Measurements from ENCODE around the gene FBRS. TPM values are rescaled to one million over a fixed set of nuclear protein-coding genes. Genes with fewer than 3 reads are reported as not detected.

Gene FBRS
- total RNA-seq, 5 donors from 2014 or later (not counting 1 experiment from before 2014, with no cell fraction given), result 159 to 186 (median 167) TPM

DNA sequence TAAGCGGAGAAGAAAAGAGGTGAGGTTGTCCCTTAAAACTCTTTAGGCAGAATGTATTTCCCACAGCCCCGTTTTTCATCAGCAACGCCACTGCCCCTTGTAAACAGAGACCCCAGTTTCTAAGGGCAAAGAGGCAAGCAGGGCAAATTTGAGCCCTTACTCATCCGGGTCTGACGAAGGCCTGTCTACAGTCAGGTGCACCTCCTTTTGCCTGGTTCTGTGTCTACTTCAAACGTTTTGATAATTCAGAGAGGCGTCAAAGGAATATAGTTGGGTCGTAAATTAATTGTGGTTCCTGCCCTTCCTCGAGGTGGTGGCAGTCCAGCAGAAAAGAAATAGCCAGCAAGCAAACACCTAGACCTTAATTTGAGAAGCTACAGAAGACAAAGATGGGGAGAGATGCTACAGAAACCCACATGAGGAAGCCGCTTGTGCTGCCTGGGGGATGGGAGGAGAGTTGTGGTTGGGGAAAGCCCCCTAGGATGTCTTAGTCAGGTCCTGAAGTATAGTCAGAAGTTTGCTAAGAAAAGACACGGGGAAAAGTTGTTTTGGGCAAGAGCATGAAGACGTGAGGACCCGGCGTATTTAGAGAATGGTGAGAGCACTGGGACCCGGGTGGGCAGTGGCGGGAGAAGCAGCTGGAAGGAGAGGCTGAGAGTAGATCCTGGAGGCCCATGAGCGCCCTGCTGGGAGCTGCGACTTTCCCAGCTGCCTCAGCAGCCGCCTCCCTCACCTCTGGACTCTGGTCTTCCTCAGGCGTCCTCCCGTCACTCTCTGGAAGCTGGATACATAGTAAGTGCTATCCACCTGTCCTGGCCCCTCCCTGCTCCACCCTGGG, 2.4 kb downstream of the FBRS start:
- Mint-ChIP-seq H3K4me1 (peaks cover 50 to 57% (median 56%) of the 10 kb centered on the region in 3 donors), H3K36me3 (peaks cover 47% of the 10 kb centered on the region), H3K9me3 (no peaks in the 10 kb centered on the region), H3K27me3 (no peaks in the 10 kb centered on the region), H3K27ac (peak overlapping the region; percentile 88 to 96), H3K4me3 (peak overlapping the region; percentile 78 to 94 (median 91))
- ChIA-PET CTCF (interaction anchor here in 1 of 2 donors (1.0 kb wide), 3 partner anchors 10 to 36 kb away, joined by 4 read pairs; partner anchors contain the start of gene PRR14), POLR2A (interaction anchor here (0.6 to 1.2 kb wide), 3 partner anchors 22 to 36 kb away, joined by 3 to 5 read pairs (median 4); no protein-coding TSS in a partner anchor)
- Histone ChIP-seq H3K36me3 (ENCODE audit: control insufficient read depth in 2 of 2, extremely low read depth in 1 of 2, insufficient read depth in 1 of 2, low read length in 1 of 2) (peaks cover 17 to 60% of the 10 kb centered on the region in 2 donors), H3K27me3 (replicated peaks in 1 of 2; ENCODE audit: control insufficient read depth in 2 of 2, extremely low read depth in 1 of 2, insufficient read depth in 2 of 2, low read length in 1 of 2) (no peaks in the 10 kb centered on the region), H3K27ac (ENCODE audit: low read length) (peak overlapping the region; percentile 88), H3K4me1 (ENCODE audit: control insufficient read depth in 1 of 2, extremely low read depth in 1 of 2, insufficient read depth in 2 of 2, low read length in 2 of 2) (peaks cover 22 to 70% of the 10 kb centered on the region in 2 experiments), H3K4me3 (ENCODE audit: control insufficient read depth in 1 of 2, extremely low read depth in 1 of 2, low read length in 1 of 2) (peak overlapping the region; percentile 88 to 90), H3K9me3 (no peaks in the 10 kb centered on the region)
- DNase-seq, result peak; percentile 35 to 91 (median 79)
- ATAC-seq (replicated peaks in 1 of 4), result peak in 1 of 4 experiments; percentile 10
- WGBS (ENCODE audit: insufficient coverage), result 14% methylated on average over 14 of the region's 21 CpGs

- Histone ChIP-seq H3K4me3 (ENCODE audit: control insufficient read depth in 1 of 2, extremely low read depth in 1 of 2, low read length in 1 of 2) (no peak overlapping the region), H3K4me1 (ENCODE audit: control insufficient read depth in 1 of 2, extremely low read depth in 1 of 2, insufficient read depth in 2 of 2, low read length in 2 of 2) (peaks cover 16 to 54% of the 10 kb centered on the region in 2 experiments), H3K27me3 (replicated peaks in 1 of 2; ENCODE audit: control insufficient read depth in 2 of 2, extremely low read depth in 1 of 2, insufficient read depth in 2 of 2, low read length in 1 of 2) (no peaks in the 10 kb centered on the region), H3K9me3 (no peaks in the 10 kb centered on the region), H3K36me3 (ENCODE audit: control insufficient read depth in 2 of 2, extremely low read depth in 1 of 2, insufficient read depth in 1 of 2, low read length in 1 of 2) (peaks cover 29 to 66% of the 10 kb centered on the region in 2 donors), H3K27ac (ENCODE audit: low read length) (no peak overlapping the region)
- no peaks in the 10 kb centered on the region for H3K27me3 Mint-ChIP-seq
- POLR2A ChIA-PET, result no interaction called here
- H3K36me3 Mint-ChIP-seq, result peaks cover 54% of the 10 kb centered on the region
- ATAC-seq (replicated peaks in 1 of 4), result no peak
- peak overlapping the region in 1 of 3 donors; percentile 78 for H3K4me3 Mint-ChIP-seq
- peak overlapping the region in 1 of 2 donors; percentile 96 for H3K27ac Mint-ChIP-seq
- WGBS (ENCODE audit: insufficient coverage), result 96% methylated on average over 11 of the region's 17 CpGs
- H3K4me1 Mint-ChIP-seq, result peaks cover 39 to 44% (median 42%) of the 10 kb centered on the region in 3 donors
- CTCF ChIA-PET, result no interaction called here
- H3K9me3 Mint-ChIP-seq, result no peaks in the 10 kb centered on the region
- DNase-seq, result no peak
These were observed 4.2 kb downstream of the FBRS start for GRCh38 chr16:30662449-30662848.

- ATAC-seq (replicated peaks in 1 of 4) (no peak), DNase-seq (no peak)
- Mint-ChIP-seq H3K4me3 (peak overlapping the region; percentile 13 to 78 (median 31)), H3K4me1 (peaks cover 36 to 44% (median 43%) of the 10 kb centered on the region in 3 donors), H3K36me3 (peaks cover 60% of the 10 kb centered on the region), H3K9me3 (no peaks in the 10 kb centered on the region), H3K27ac (peak overlapping the region in 1 of 2 donors; percentile 96), H3K27me3 (no peaks in the 10 kb centered on the region)
- H3K4me3 ChIP-seq (ENCODE audit: control insufficient read depth in 1 of 2, extremely low read depth in 1 of 2, low read length in 1 of 2), result no peak overlapping the region
- H3K36me3 ChIP-seq (ENCODE audit: control insufficient read depth in 2 of 2, extremely low read depth in 1 of 2, insufficient read depth in 1 of 2, low read length in 1 of 2), result peaks cover 30 to 72% of the 10 kb centered on the region in 2 donors
- POLR2A ChIA-PET, result no interaction called here
- H3K9me3 ChIP-seq, result no peaks in the 10 kb centered on the region
- no peaks in the 10 kb centered on the region for H3K27me3 ChIP-seq (replicated peaks in 1 of 2; ENCODE audit: control insufficient read depth in 2 of 2, extremely low read depth in 1 of 2, insufficient read depth in 2 of 2, low read length in 1 of 2)
- CTCF ChIA-PET, result interaction anchor here in 1 of 2 donors (1.0 kb wide), 1 partner anchor 30 kb away, joined by 3 read pairs; no protein-coding TSS in a partner anchor
- WGBS (ENCODE audit: insufficient coverage), result 88% methylated on average over 5 of the region's 8 CpGs
- no peak overlapping the region for H3K27ac ChIP-seq (ENCODE audit: low read length)
- H3K4me1 ChIP-seq (ENCODE audit: control insufficient read depth in 1 of 2, extremely low read depth in 1 of 2, insufficient read depth in 2 of 2, low read length in 2 of 2), result peaks cover 15 to 52% of the 10 kb centered on the region in 2 experiments
These were observed 4.8 kb downstream of the FBRS start for GRCh38 chr16:30663038-30663437.

GRCh38 chr16:30663820-30664219, 5.6 kb downstream of the FBRS start:
- ChIA-PET POLR2A (no interaction called here), CTCF (interaction anchor here in 1 of 2 donors (1.0 kb wide), 1 partner anchor 30 kb away, joined by 3 read pairs; no protein-coding TSS in a partner anchor)
- Mint-ChIP-seq H3K36me3 (peaks cover 63% of the 10 kb centered on the region), H3K27me3 (no peaks in the 10 kb centered on the region), H3K9me3 (no peaks in the 10 kb centered on the region), H3K4me1 (peaks cover 36 to 44% (median 43%) of the 10 kb centered on the region in 3 donors), H3K4me3 (peak overlapping the region in 1 of 3 donors; percentile 78), H3K27ac (peak overlapping the region in 1 of 2 donors; percentile 72)
- no peak overlapping the region for H3K27ac ChIP-seq (ENCODE audit: low read length)
- DNase-seq (no peak), ATAC-seq (replicated peaks in 1 of 4) (no peak)
- peaks cover 15 to 52% of the 10 kb centered on the region in 2 experiments for H3K4me1 ChIP-seq (ENCODE audit: control insufficient read depth in 1 of 2, extremely low read depth in 1 of 2, insufficient read depth in 2 of 2, low read length in 2 of 2)
- no peak overlapping the region for H3K4me3 ChIP-seq (ENCODE audit: control insufficient read depth in 1 of 2, extremely low read depth in 1 of 2, low read length in 1 of 2)
- 51% methylated on average over 2 of the region's 9 CpGs for WGBS (ENCODE audit: insufficient coverage)
- no peaks in the 10 kb centered on the region for H3K27me3 ChIP-seq (replicated peaks in 1 of 2; ENCODE audit: control insufficient read depth in 2 of 2, extremely low read depth in 1 of 2, insufficient read depth in 2 of 2, low read length in 1 of 2)
- H3K36me3 ChIP-seq (ENCODE audit: control insufficient read depth in 2 of 2, extremely low read depth in 1 of 2, insufficient read depth in 1 of 2, low read length in 1 of 2), result peaks cover 30 to 79% of the 10 kb centered on the region in 2 donors
- no peaks in the 10 kb centered on the region for H3K9me3 ChIP-seq

DNA sequence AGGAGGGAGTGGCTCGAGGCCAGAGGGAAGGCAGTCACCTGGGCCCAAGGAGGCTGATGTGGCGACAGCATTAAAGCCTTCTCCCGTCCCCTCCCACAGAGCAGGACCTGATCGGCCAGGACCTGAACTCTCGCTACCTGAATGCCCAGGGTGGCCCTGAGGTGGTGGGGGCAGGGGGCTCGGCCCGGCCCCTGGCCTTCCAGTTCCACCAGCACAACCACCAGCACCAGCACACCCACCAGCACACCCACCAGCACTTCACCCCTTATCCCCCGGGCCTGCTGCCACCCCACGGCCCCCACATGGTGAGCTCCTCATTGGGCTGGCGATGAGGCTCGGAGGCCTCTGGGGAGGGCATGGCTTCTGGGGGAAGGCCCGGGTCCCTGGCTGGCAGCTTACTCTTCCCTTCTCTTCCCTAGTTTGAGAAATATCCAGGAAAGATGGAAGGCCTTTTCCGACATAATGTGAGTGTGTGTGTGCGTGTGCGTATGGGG, 6.4 kb downstream of the FBRS start:
- ATAC-seq (replicated peaks in 1 of 4), result no peak
- WGBS (ENCODE audit: insufficient coverage), result 98% methylated on average over 6 of the region's 15 CpGs

DNA sequence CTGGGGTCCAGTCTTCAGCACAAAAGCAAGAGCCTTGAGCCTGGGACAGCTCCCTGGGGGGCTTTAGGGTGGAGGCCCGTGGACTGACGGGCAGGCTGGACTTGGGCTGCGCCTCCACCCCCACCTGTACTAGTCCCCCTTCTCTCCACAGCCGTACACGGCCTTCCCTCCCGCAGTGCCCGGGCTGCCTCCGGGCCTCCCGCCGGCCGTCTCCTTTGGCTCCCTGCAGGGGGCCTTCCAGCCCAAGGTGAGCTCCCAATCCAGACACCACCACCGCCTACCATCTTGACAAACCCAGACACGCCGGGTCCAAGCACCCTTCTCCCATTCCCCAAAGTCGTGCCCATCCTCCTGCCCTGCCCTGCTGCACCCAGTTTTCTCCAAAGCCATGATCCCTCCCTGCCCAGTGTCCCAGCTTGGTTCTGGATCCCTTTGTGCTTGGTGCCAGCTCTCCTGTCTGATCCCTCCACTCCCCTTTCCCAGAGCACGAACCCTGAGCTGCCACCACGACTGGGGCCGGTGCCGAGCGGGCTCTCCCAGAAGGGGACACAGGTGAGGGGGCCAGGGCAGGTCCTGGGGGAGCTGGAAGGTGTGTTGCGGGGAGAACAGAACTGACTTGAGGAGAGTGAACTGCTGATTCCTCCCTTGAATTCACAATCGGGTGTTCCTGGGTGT, 7.1 kb downstream of the FBRS start:
- Histone ChIP-seq H3K36me3 (ENCODE audit: control insufficient read depth in 2 of 2, extremely low read depth in 1 of 2, insufficient read depth in 1 of 2, low read length in 1 of 2) (peaks cover 41 to 88% of the 10 kb centered on the region in 2 donors), H3K27me3 (replicated peaks in 1 of 2; ENCODE audit: control insufficient read depth in 2 of 2, extremely low read depth in 1 of 2, insufficient read depth in 2 of 2, low read length in 1 of 2) (no peaks in the 10 kb centered on the region), H3K4me1 (ENCODE audit: control insufficient read depth in 1 of 2, extremely low read depth in 1 of 2, insufficient read depth in 2 of 2, low read length in 2 of 2) (peaks cover 15 to 45% of the 10 kb centered on the region in 2 experiments), H3K27ac (ENCODE audit: low read length) (no peak overlapping the region), H3K4me3 (ENCODE audit: control insufficient read depth in 1 of 2, extremely low read depth in 1 of 2, low read length in 1 of 2) (no peak overlapping the region), H3K9me3 (no peaks in the 10 kb centered on the region)
- Mint-ChIP-seq H3K27ac (peak overlapping the region in 1 of 2 donors; percentile 4), H3K4me1 (peaks cover 36 to 44% (median 43%) of the 10 kb centered on the region in 3 donors), H3K27me3 (no peaks in the 10 kb centered on the region), H3K4me3 (peak overlapping the region in 1 of 3 donors; percentile 22), H3K9me3 (no peaks in the 10 kb centered on the region), H3K36me3 (peaks cover 63% of the 10 kb centered on the region)
- DNase-seq (no peak), ATAC-seq (replicated peaks in 1 of 4) (no peak)
- ChIA-PET POLR2A (interaction anchor here in 1 of 2 donors (0.6 kb wide), 1 partner anchor 82 kb away, joined by 3 read pairs; no protein-coding TSS in a partner anchor), CTCF (interaction anchor here in 1 of 2 donors (0.5 kb wide), 1 partner anchor 652 kb away, joined by 4 read pairs; no protein-coding TSS in a partner anchor)
- 97% methylated on average over 14 of the region's 22 CpGs for WGBS (ENCODE audit: insufficient coverage)

More for the DNA sequence above, 6.4 kb downstream of the FBRS start:
- peaks cover 15 to 51% of the 10 kb centered on the region in 2 experiments for H3K4me1 ChIP-seq (ENCODE audit: control insufficient read depth in 1 of 2, extremely low read depth in 1 of 2, insufficient read depth in 2 of 2, low read length in 2 of 2)
- Mint-ChIP-seq H3K4me3 (peak overlapping the region in 1 of 3 donors; percentile 22), H3K27ac (peak overlapping the region in 1 of 2 donors; percentile 4), H3K36me3 (peaks cover 63% of the 10 kb centered on the region), H3K4me1 (peaks cover 36 to 44% (median 43%) of the 10 kb centered on the region in 3 donors), H3K27me3 (no peaks in the 10 kb centered on the region), H3K9me3 (no peaks in the 10 kb centered on the region)
- H3K36me3 ChIP-seq (ENCODE audit: control insufficient read depth in 2 of 2, extremely low read depth in 1 of 2, insufficient read depth in 1 of 2, low read length in 1 of 2), result peaks cover 37 to 84% of the 10 kb centered on the region in 2 donors
- no peaks in the 10 kb centered on the region for H3K27me3 ChIP-seq (replicated peaks in 1 of 2; ENCODE audit: control insufficient read depth in 2 of 2, extremely low read depth in 1 of 2, insufficient read depth in 2 of 2, low read length in 1 of 2)
- no peak overlapping the region for H3K4me3 ChIP-seq (ENCODE audit: control insufficient read depth in 1 of 2, extremely low read depth in 1 of 2, low read length in 1 of 2)
- no peak overlapping the region for H3K27ac ChIP-seq (ENCODE audit: low read length)
- ChIA-PET POLR2A (no interaction called here), CTCF (no interaction called here)
- H3K9me3 ChIP-seq, result no peaks in the 10 kb centered on the region
- DNase-seq, result no peak

Measured in T-cell (primary cell).